Measurements from ENCODE around the gene SUSD3. TPM values are rescaled to one million over a fixed set of nuclear protein-coding genes. Genes with fewer than 3 reads are reported as not detected.

Gene SUSD3
- 12.2 TPM for total RNA-seq
- 34.6 TPM for polyA plus RNA-seq (ENCODE audit: insufficient read depth, low read depth, low replicate concordance)
- long read RNA-seq, donor 1, partial matches to known transcripts, result 0 of 4 reads
- long read RNA-seq, donor 1, other reads (novel, unspliced or antisense), result 0 of 4 reads
- long read RNA-seq, donor 2, transcript SUSD3-202 (5 exons, 1,195 nt), result major isoform, 5 of 6 reads
- long read RNA-seq, donor 2, partial matches to known transcripts, result 0 of 6 reads
- long read RNA-seq, donor 2, other reads (novel, unspliced or antisense), result 0 of 6 reads
- long read RNA-seq, donor 3, transcript SUSD3-202 (5 exons, 1,195 nt), result major isoform, 7 of 7 reads
- long read RNA-seq, donor 3, partial matches to known transcripts, result 0 of 7 reads
- long read RNA-seq, donor 3, other reads (novel, unspliced or antisense), result 0 of 7 reads
- long read RNA-seq, donor 4, partial matches to known transcripts, result 0 of 5 reads
- long read RNA-seq, donor 4, other reads (novel, unspliced or antisense), result 0 of 5 reads
- long read RNA-seq, donor 5, result 0 reads
- long read RNA-seq, donor 6, partial matches to known transcripts, result 0 of 2 reads
- long read RNA-seq, donor 6, other reads (novel, unspliced or antisense), result 0 of 2 reads
- long read RNA-seq, donor 7, transcript SUSD3-202 (5 exons, 1,195 nt), result major isoform, 6 of 10 reads
- long read RNA-seq, donor 7, partial matches to known transcripts, result 0 of 10 reads
- long read RNA-seq, donor 7, other reads (novel, unspliced or antisense), result 3 of 10 reads
- long read RNA-seq, donor 8, partial matches to known transcripts, result 0 of 1 reads
- long read RNA-seq, donor 8, other reads (novel, unspliced or antisense), result 0 of 1 reads
- long read RNA-seq, donor 9, partial matches to known transcripts, result 0 of 1 reads
- long read RNA-seq, donor 9, other reads (novel, unspliced or antisense), result 0 of 1 reads
- long read RNA-seq, donor 10, partial matches to known transcripts, result 0 of 4 reads
- long read RNA-seq, donor 10, other reads (novel, unspliced or antisense), result 0 of 4 reads

GRCh38 chr9:93058355-93059010 lies at the start of gene SUSD3:
SUSD3 (plus strand) TSS chr9:93058701; CDS start chr9:93058743, 42 bp downstream.
- FAIRE-seq (no peak), DNase-seq (peak; percentile 91 to 95 (median 95))
- H3K36me3 ChIP-seq (ENCODE audit: control insufficient read depth in 2 of 3, insufficient read depth in 3 of 3, low read length in 3 of 3), result no peaks in the 10 kb centered on the region
- intact Hi-C loops (cut with DNase I), result no loop called here
- peak within 1 kb of the TSS in 1 of 3 donors; percentile 41 for H3K9ac ChIP-seq (ENCODE audit: low read length in 3 of 3)
- peaks cover 0 to 31% (median 16%) of the 10 kb centered on the region in 3 donors for H3K4me1 ChIP-seq (ENCODE audit: control insufficient read depth in 2 of 3, insufficient read depth in 2 of 3, low read depth in 1 of 3, low read length in 3 of 3)
- no peaks in the 10 kb centered on the region for H3K9me3 ChIP-seq (ENCODE audit: control insufficient read depth in 2 of 3, insufficient read depth in 1 of 3, low read length in 3 of 3)
- no peaks in the 10 kb centered on the region for H3K27me3 ChIP-seq (ENCODE audit: control insufficient read depth, insufficient read depth, low read length)
- no peak for TF ChIP-seq CTCF (IDR thresholded peaks at IDR 0.05; ENCODE audit: borderline replicate concordance, extremely low read depth, insufficient read depth)
- H3K4me3 ChIP-seq (ENCODE audit: low read length in 3 of 3), result peak within 1 kb of the TSS in 2 of 3 donors; percentile 59 to 62
- H3K27ac ChIP-seq (ENCODE audit: low read depth in 2 of 2, low read length in 2 of 2), result peak within 1 kb of the TSS; percentile 55 to 58

- Histone ChIP-seq H3K36me3 (ENCODE audit: control insufficient read depth in 2 of 3, insufficient read depth in 3 of 3, low read length in 3 of 3) (no peaks in the 10 kb centered on the region), H3K9ac (ENCODE audit: low read length in 3 of 3) (no peak overlapping the region), H3K27ac (ENCODE audit: low read depth in 2 of 2, low read length in 2 of 2) (no peak overlapping the region), H3K9me3 (ENCODE audit: control insufficient read depth in 2 of 3, insufficient read depth in 1 of 3, low read length in 3 of 3) (no peaks in the 10 kb centered on the region), H3K4me1 (ENCODE audit: control insufficient read depth in 2 of 3, insufficient read depth in 2 of 3, low read depth in 1 of 3, low read length in 3 of 3) (no peaks in the 10 kb centered on the region), H3K27me3 (ENCODE audit: control insufficient read depth, insufficient read depth, low read length) (no peaks in the 10 kb centered on the region), H3K4me3 (ENCODE audit: low read length in 3 of 3) (no peak overlapping the region)
- DNase-seq, result peak in 1 of 5 donors; percentile 8
- intact Hi-C loops (cut with DNase I), result no loop called here
- no peak for FAIRE-seq
- no peak for TF ChIP-seq CTCF (IDR thresholded peaks at IDR 0.05; ENCODE audit: borderline replicate concordance, extremely low read depth, insufficient read depth)
Observed at GRCh38 chr9:93009337-93010015, 49.0 kb upstream of the SUSD3 start.

GRCh38 chr9:93010056-93010455 lies 48.4 kb upstream of the SUSD3 start:
- H3K9ac ChIP-seq (ENCODE audit: low read length in 3 of 3), result no peak overlapping the region
- DNase-seq (no peak), FAIRE-seq (no peak)
- TF ChIP-seq CTCF (IDR thresholded peaks at IDR 0.05; ENCODE audit: borderline replicate concordance, extremely low read depth, insufficient read depth), result no peak
- no peaks in the 10 kb centered on the region for H3K27me3 ChIP-seq (ENCODE audit: control insufficient read depth, insufficient read depth, low read length)
- no peak overlapping the region for H3K4me3 ChIP-seq (ENCODE audit: low read length in 3 of 3)
- no peaks in the 10 kb centered on the region for H3K9me3 ChIP-seq (ENCODE audit: control insufficient read depth in 2 of 3, insufficient read depth in 1 of 3, low read length in 3 of 3)
- no peaks in the 10 kb centered on the region for H3K4me1 ChIP-seq (ENCODE audit: control insufficient read depth in 2 of 3, insufficient read depth in 2 of 3, low read depth in 1 of 3, low read length in 3 of 3)
- no peaks in the 10 kb centered on the region for H3K36me3 ChIP-seq (ENCODE audit: control insufficient read depth in 2 of 3, insufficient read depth in 3 of 3, low read length in 3 of 3)
- H3K27ac ChIP-seq (ENCODE audit: low read depth in 2 of 2, low read length in 2 of 2), result no peak overlapping the region
- intact Hi-C loops (cut with DNase I), result no loop called here

All from kidney (tissue), 22 donors.